ENCODE measurements around the gene AKAP9.
A peak's percentile ranks its signal among the peaks of the same experiment; 100 is the strongest.
"Not testable (repeated sequence)": the region's sequence is repeated elsewhere in the genome, so short reads cannot be mapped to it uniquely, and the experiment has no call there.

The AKAP9 gene

GRCh38 chr7:91940572-91941341, at the start of gene AKAP9:
TSS of gene AKAP9 (plus strand) at chr7:91940862. CDS start at chr7:91941100, 238 bp downstream.
- peak; percentile 73 for DNase-seq

GRCh38 chr7:91892099-91892705, 48.5 kb upstream of the AKAP9 start:
- DNase-seq, result no peak

- DNase-seq, result no peak
These were observed 47.8 kb upstream of the AKAP9 start for GRCh38 chr7:91892821-91893340.

GRCh38 chr7:91893699-91894098, 47.0 kb upstream of the AKAP9 start:
- DNase-seq, result not testable (repeated sequence)

GRCh38 chr7:91894781-91895480, 45.7 kb upstream of the AKAP9 start:
- DNase-seq, result no peak

- DNase-seq, result no peak
These were observed 42.2 kb upstream of the AKAP9 start for GRCh38 chr7:91898240-91898992.

GRCh38 chr7:91899563-91899962, 41.1 kb upstream of the AKAP9 start:
- DNase-seq, result no peak

- no peak for DNase-seq
These were observed 30.5 kb upstream of the AKAP9 start for GRCh38 chr7:91910171-91910570.

GRCh38 chr7:91911121-91911520, 29.5 kb upstream of the AKAP9 start:
- no peak for DNase-seq

GRCh38 chr7:91912494-91912893, 28.2 kb upstream of the AKAP9 start:
- no peak for DNase-seq

GRCh38 chr7:91913612-91914011, 27.1 kb upstream of the AKAP9 start:
- DNase-seq, result no peak

GRCh38 chr7:91915401-91916050, 25.1 kb upstream of the AKAP9 start:
- no peak for DNase-seq

GRCh38 chr7:91916051-91916440, 24.6 kb upstream of the AKAP9 start:
- DNase-seq, result no peak

GRCh38 chr7:91918356-91918755, 22.3 kb upstream of the AKAP9 start:
- no peak for DNase-seq

- DNase-seq, result no peak
These were observed 17.8 kb upstream of the AKAP9 start for GRCh38 chr7:91922857-91923256.

GRCh38 chr7:91927912-91928311, 12.8 kb upstream of the AKAP9 start:
- DNase-seq, result no peak

GRCh38 chr7:91929463-91929862, 11.2 kb upstream of the AKAP9 start:
- DNase-seq, result no peak

- peak; percentile 33 for DNase-seq
These were observed 491 bp upstream of the AKAP9 start for GRCh38 chr7:91940171-91940570.

GRCh38 chr7:91941450-91941849, 788 bp downstream of the AKAP9 start:
- DNase-seq, result peak; percentile 54

GRCh38 chr7:91942312-91942711, 1.6 kb downstream of the AKAP9 start:
- DNase-seq, result no peak

- DNase-seq, result not testable (repeated sequence)
These were observed 4.3 kb downstream of the AKAP9 start for GRCh38 chr7:91944970-91945369.

GRCh38 chr7:91945476-91945875, 4.8 kb downstream of the AKAP9 start:
- peak; percentile 28 for DNase-seq

Measured in midbrain (tissue), 1 donor.